IMR-90 (cell line): ENCODE data around the gene COX7A2L. TPM values are rescaled to one million over a fixed set of nuclear protein-coding genes. Genes with fewer than 3 reads are reported as not detected.

Experiments
- ATAC-seq: fragments of 200-7000 bp; cut with Tn5 transposase; 2 replicates; pipeline ENCODE4 v1.9.1; 2020; ENCODE audit warnings: low read depth, mild to moderate bottlenecking, moderate library complexity
- BruUV-seq: library from RNA; stranded (reverse); fragments of 400-500 nt; replicated peaks from 2 replicates; lab custom pipeline; 2021; lab: Mats Ljungman, UMichigan
- CTCF ChIA-PET: fragments of 300-600 bp; formaldehyde crosslinking; extraction: SDS; loops from one replicate; lab custom pipeline; 2021; ENCODE audit warnings: antibody characterized with exemption; lab: Yijun Ruan, JAX
- POLR2A ChIA-PET: fragments of 300-600 bp; sonication (Branson Sonifier 250); formaldehyde crosslinking; loops from one replicate; lab custom pipeline; 2022; ENCODE audit warnings: antibody characterized with exemption; ENCODE audit not compliant: unreplicated experiment; lab: Charles Lee
- DNase-seq: peaks from one replicate; pipeline ENCODE4 v3.0.0; 2013
- H2AFZ ChIP-seq: replicated peaks from 2 replicates; pipeline ENCODE3; 2013; ENCODE audit warnings: low read length, mild to moderate bottlenecking; ENCODE audit not compliant: poor library complexity
- H2AK5ac ChIP-seq: 2 replicates; pipeline ENCODE4 v1.6.1; 2013; ENCODE audit warnings: low read depth, low read length, inconsistent platforms
- H2AK9ac ChIP-seq: replicated peaks from 2 replicates; pipeline ENCODE3; 2013; ENCODE audit warnings: mild to moderate bottlenecking, low read depth, low read length, moderate library complexity; ENCODE audit not compliant: poor library complexity
- H2BK120ac ChIP-seq: 2 replicates; pipeline ENCODE4 v1.6.1; 2013; ENCODE audit warnings: low read depth, low read length, inconsistent platforms
- H2BK15ac ChIP-seq: 3 replicates; pipeline ENCODE4 v1.6.1; 2013; ENCODE audit warnings: low read depth, low read length, inconsistent platforms
- H2BK20ac ChIP-seq: 2 replicates; pipeline ENCODE4 v1.6.1; 2013; ENCODE audit warnings: low read depth, mild to moderate bottlenecking, inconsistent platforms, low read length, moderate library complexity
- H2BK5ac ChIP-seq: 2 replicates; pipeline ENCODE4 v1.6.1; 2013; ENCODE audit warnings: mild to moderate bottlenecking, low read depth, low read length, inconsistent platforms; ENCODE audit not compliant: poor library complexity, severe bottlenecking
- H3K14ac ChIP-seq: replicated peaks from 2 replicates; pipeline ENCODE4 v1.6.1; 2013; ENCODE audit warnings: low read depth, low read length, inconsistent platforms
- H3K18ac ChIP-seq: 2 replicates; pipeline ENCODE4 v1.6.1; 2013; ENCODE audit warnings: low read depth, low read length, control low read depth
- H3K23ac ChIP-seq: 2 replicates; pipeline ENCODE4 v1.6.1; 2013; ENCODE audit warnings: low read depth, low read length, inconsistent platforms
- H3K27ac ChIP-seq: 2 replicates; pipeline ENCODE4 v1.5.1; 2013; ENCODE audit warnings: mild to moderate bottlenecking, control low read depth, low read length; ENCODE audit not compliant: insufficient read depth
- H3K27me3 ChIP-seq: 2 replicates; pipeline ENCODE4 v1.6.1; 2013; ENCODE audit warnings: low read length; ENCODE audit not compliant: control insufficient read depth, insufficient read depth
- H3K36me3 ChIP-seq: 2 replicates; pipeline ENCODE4 v1.6.1; 2013; ENCODE audit warnings: low read length, mixed read lengths; ENCODE audit not compliant: control insufficient read depth, insufficient read depth
- H3K4ac ChIP-seq: 2 replicates; pipeline ENCODE4 v1.6.1; 2013; ENCODE audit warnings: low read depth, low read length, inconsistent platforms
- H3K4me1 ChIP-seq: 2 replicates; pipeline ENCODE4 v1.6.1; 2013; ENCODE audit warnings: low read length, mixed read lengths; ENCODE audit not compliant: control insufficient read depth, insufficient read depth
- H3K4me2 ChIP-seq: 2 replicates; pipeline ENCODE4 v1.6.1; 2013; ENCODE audit warnings: low read depth, mild to moderate bottlenecking, control low read depth, low read length, moderate library complexity
- H3K4me3 ChIP-seq: 2 replicates; pipeline ENCODE4 v1.5.1; 2013; ENCODE audit warnings: low read depth, mild to moderate bottlenecking, control low read depth, low read length, moderate library complexity; ENCODE audit not compliant: insufficient read depth
- H3K56ac ChIP-seq: 2 replicates; pipeline ENCODE4 v1.6.1; 2013; ENCODE audit warnings: low read length, inconsistent platforms; ENCODE audit not compliant: insufficient read depth; ENCODE audit errors: extremely low read depth
- H3K79me1 ChIP-seq, 2 experiments: 2 replicates each; pipeline ENCODE4 v1.6.1; 2013; ENCODE audit warnings: low read length in 2 of 2, inconsistent platforms in 1 of 2, low read depth in 1 of 2
- H3K9ac ChIP-seq: 2 replicates; pipeline ENCODE4 v1.6.1; 2013; ENCODE audit warnings: low read depth, low read length, control low read depth
- H3K9me1 ChIP-seq: 2 replicates; pipeline ENCODE4 v1.6.1; 2013; ENCODE audit warnings: low read length, inconsistent platforms; ENCODE audit not compliant: insufficient read depth
- H3K9me3 ChIP-seq: 2 replicates; pipeline ENCODE4 v1.6.1; 2013; ENCODE audit warnings: low read length; ENCODE audit not compliant: control insufficient read depth, insufficient read depth
- H4K20me1 ChIP-seq: 2 replicates; pipeline ENCODE4 v1.6.1; 2013; ENCODE audit warnings: low read length, inconsistent platforms; ENCODE audit not compliant: insufficient read depth
- H4K5ac ChIP-seq: 2 replicates; pipeline ENCODE4 v1.6.1; 2013; ENCODE audit warnings: mild to moderate bottlenecking, low read depth, low read length, control low read depth
- H4K8ac ChIP-seq, 2 experiments: 2 replicates each; pipeline ENCODE4 v1.6.1; 2013; ENCODE audit warnings: low read depth in 2 of 2, low read length in 2 of 2, control low read depth in 1 of 2, inconsistent platforms in 1 of 2
- H4K91ac ChIP-seq: 2 replicates; pipeline ENCODE4 v1.6.1; 2013; ENCODE audit warnings: low read depth, low read length, inconsistent platforms; ENCODE audit not compliant: insufficient read depth
- BHLHE40 ChIP-seq: fragments of 150-350 bp; IDR thresholded peaks from 2 replicates; pipeline ENCODE4 v1.6.1; 2016; ENCODE audit warnings: mild to moderate bottlenecking, low read depth, low read length
- CEBPB ChIP-seq: IDR thresholded peaks from 2 replicates; pipeline ENCODE4 v1.6.1; 2012; ENCODE audit warnings: low read depth, low read length, improper control_type of control experiment
- FOS ChIP-seq: fragments of 150-350 bp; IDR thresholded peaks from 2 replicates; pipeline ENCODE4 v1.6.1; 2016; ENCODE audit warnings: low read depth, low read length
- MAZ ChIP-seq: IDR thresholded peaks from 2 replicates; pipeline ENCODE4 v1.6.1; 2012; ENCODE audit warnings: low read depth, mild to moderate bottlenecking, low read length, improper control_type of control experiment, moderate library complexity, borderline replicate concordance
- MXI1 ChIP-seq: IDR thresholded peaks from 2 replicates; pipeline ENCODE4 v1.6.1; 2012; ENCODE audit warnings: low read depth, mild to moderate bottlenecking, low read length, moderate library complexity, borderline replicate concordance
- NFE2L2 ChIP-seq: fragments of 150-350 bp; IDR thresholded peaks from 2 replicates; pipeline ENCODE4 v1.6.1; 2016; ENCODE audit warnings: low read depth, mild to moderate bottlenecking, low read length
- POLR2A ChIP-seq: IDR thresholded peaks from 2 replicates; pipeline ENCODE4 v1.6.1; 2012; ENCODE audit warnings: mild to moderate bottlenecking, low read depth, low read length
- RAD21 ChIP-seq: IDR thresholded peaks from 2 replicates; pipeline ENCODE4 v1.6.1; 2012; ENCODE audit warnings: low read length, improper control_type of control experiment
- RCOR1 ChIP-seq: IDR thresholded peaks from 2 replicates; pipeline ENCODE4 v1.6.1; 2012; ENCODE audit warnings: mild to moderate bottlenecking, low read length, improper control_type of control experiment; ENCODE audit not compliant: insufficient replicate concordance
- RFX5 ChIP-seq: IDR thresholded peaks from 2 replicates; pipeline ENCODE4 v1.8.0; 2012; ENCODE audit warnings: low read depth, mild to moderate bottlenecking, low read length, moderate library complexity
- SMC3 ChIP-seq: fragments of 150-350 bp; IDR thresholded peaks from 2 replicates; pipeline ENCODE4 v1.6.1; 2016; ENCODE audit warnings: low read depth, mild to moderate bottlenecking, antibody characterized with exemption, low read length, moderate library complexity
- WGBS, 2 experiments: methylation state at CpG; one replicate each; pipeline versions ENCODE4 v1.1.5 to v1.1.7; 2013; ENCODE audit warnings: missing lambda C conversion rate in 2 of 2; ENCODE audit not compliant: insufficient read length in 1 of 2; ENCODE audit errors: extremely low coverage in 2 of 2; 5-methylcytosine and 5-hydroxymethylcytosine counted together
- dilution Hi-C: fragments of 300-500 bp; cut with HindIII; formaldehyde crosslinking; loops from one replicate; pipeline ENCODE4 v1.14.3; 2018; ENCODE audit warnings: low sequenced_read_pairs; ENCODE audit not compliant: unreplicated experiment
- in situ Hi-C: fragments of 300-500 bp; cut with MboI; formaldehyde crosslinking; loops from 3 replicates; pipeline ENCODE4 v1.14.3; 2019; ENCODE audit warnings: low sequenced_read_pairs, inconsistent platforms, mixed read lengths
- intact Hi-C: fragments of 100-400 bp; cut with micrococcal nuclease; formaldehyde crosslinking; loops from 2 replicates; pipeline ENCODE4 v1.10.0; 2022
- polyA plus RNA-seq, 3 experiments: library from polyadenylated mRNA; depleted of rRNA; stranded (reverse); fragments of >200 nt; gene quantifications; 2 replicates each; pipeline ENCODE4 v1.2.3, GENCODE V29; 2012; ENCODE audit warnings: low replicate concordance in 1 of 3
- total RNA-seq: library from RNA; depleted of rRNA; stranded (reverse); fragments of >200 nt; gene quantifications from 2 replicates; pipeline ENCODE4 v1.2.3, GENCODE V29; 2012
- TF ChIP-seq, protein P1 (sequence below): conservative IDR thresholded peaks from 2 replicates; pipeline ENCODE4 v1.5.1; 2012; ENCODE audit warnings: mild to moderate bottlenecking, low read depth, low read length, improper control_type of control experiment
- TF ChIP-seq, protein P2 (sequence below): fragments of 150-350 bp; IDR thresholded peaks from 2 replicates; pipeline ENCODE4 v1.6.1; 2017; ENCODE audit warnings: mild to moderate bottlenecking, antibody characterized with exemption, low read length, low read depth

COX7A2L gene
- total and polyA plus RNA-seq, 2 of the 4 experiments (the other 2 are of a cell fraction) = 123 to 132 TPM

DNA sequence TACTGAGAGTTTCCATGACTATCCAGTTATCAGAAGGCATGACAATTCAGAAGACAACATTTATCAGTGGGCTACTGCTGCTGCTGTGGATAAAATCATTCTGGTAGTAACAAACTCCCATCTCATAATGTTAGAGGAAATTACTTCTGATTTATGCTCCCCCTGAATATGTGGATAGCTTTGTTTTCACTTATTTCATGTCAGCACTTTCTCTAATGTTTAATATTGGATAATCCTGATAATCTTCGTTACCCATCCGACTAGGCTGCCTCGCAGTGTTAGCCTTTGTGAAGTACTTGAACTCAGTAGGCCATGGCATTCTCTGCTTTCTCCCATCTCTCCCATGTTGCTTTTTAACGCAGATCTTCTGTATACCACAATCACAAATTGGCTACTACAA is 28.4 kb downstream of the COX7A2L start:
- no peak overlapping the region for H3K4me2 ChIP-seq
- H3K4ac ChIP-seq = no peak overlapping the region
- H2AK9ac ChIP-seq = no peak overlapping the region
- no peak overlapping the region for H2AK5ac ChIP-seq
- WGBS, 2 experiments = no CpG with 5 or more reads among the region's 4 CpGs
- BruUV-seq = no TSS peak
- no peak overlapping the region for H3K9ac ChIP-seq
- DNase-seq (no peak), ATAC-seq (no peak)
- peaks cover 31% of the 10 kb centered on the region for H3K36me3 ChIP-seq
- H3K79me1 ChIP-seq = peaks cover 10 to 28% of the 10 kb centered on the region in 2 experiments; a peak in 3 of 4 replicates
- H3K9me1 ChIP-seq = no peaks in the 10 kb centered on the region; the same call in 1 of the 2 replicates
- ChIA-PET CTCF (interaction anchor here (0.8 kb wide), 1 partner anchor 10 kb away, joined by 3 read pairs; no protein-coding TSS in a partner anchor), POLR2A (no interaction called here)
- no peak overlapping the region for H2BK15ac ChIP-seq
- H3K56ac ChIP-seq = no peak overlapping the region
- no peak overlapping the region for H4K91ac ChIP-seq
- in situ Hi-C loops = no loop called here
- H4K5ac ChIP-seq = no peak overlapping the region
- no peak overlapping the region for H2AFZ ChIP-seq
- H2BK120ac ChIP-seq = no peak overlapping the region
- H3K23ac ChIP-seq = no peak overlapping the region
- TF ChIP-seq POLR2A (no peak), NFE2L2 (no peak), RFX5 (no peak), RAD21 (no peak), MXI1 (no peak), SMC3 (no peak), RCOR1 (no peak), FOS (no peak), CEBPB (no peak), MAZ (no peak), BHLHE40 (no peak)
- TF ChIP-seq, protein P1, sequence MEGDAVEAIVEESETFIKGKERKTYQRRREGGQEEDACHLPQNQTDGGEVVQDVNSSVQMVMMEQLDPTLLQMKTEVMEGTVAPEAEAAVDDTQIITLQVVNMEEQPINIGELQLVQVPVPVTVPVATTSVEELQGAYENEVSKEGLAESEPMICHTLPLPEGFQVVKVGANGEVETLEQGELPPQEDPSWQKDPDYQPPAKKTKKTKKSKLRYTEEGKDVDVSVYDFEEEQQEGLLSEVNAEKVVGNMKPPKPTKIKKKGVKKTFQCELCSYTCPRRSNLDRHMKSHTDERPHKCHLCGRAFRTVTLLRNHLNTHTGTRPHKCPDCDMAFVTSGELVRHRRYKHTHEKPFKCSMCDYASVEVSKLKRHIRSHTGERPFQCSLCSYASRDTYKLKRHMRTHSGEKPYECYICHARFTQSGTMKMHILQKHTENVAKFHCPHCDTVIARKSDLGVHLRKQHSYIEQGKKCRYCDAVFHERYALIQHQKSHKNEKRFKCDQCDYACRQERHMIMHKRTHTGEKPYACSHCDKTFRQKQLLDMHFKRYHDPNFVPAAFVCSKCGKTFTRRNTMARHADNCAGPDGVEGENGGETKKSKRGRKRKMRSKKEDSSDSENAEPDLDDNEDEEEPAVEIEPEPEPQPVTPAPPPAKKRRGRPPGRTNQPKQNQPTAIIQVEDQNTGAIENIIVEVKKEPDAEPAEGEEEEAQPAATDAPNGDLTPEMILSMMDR = no peak
- TF ChIP-seq, protein P2, sequence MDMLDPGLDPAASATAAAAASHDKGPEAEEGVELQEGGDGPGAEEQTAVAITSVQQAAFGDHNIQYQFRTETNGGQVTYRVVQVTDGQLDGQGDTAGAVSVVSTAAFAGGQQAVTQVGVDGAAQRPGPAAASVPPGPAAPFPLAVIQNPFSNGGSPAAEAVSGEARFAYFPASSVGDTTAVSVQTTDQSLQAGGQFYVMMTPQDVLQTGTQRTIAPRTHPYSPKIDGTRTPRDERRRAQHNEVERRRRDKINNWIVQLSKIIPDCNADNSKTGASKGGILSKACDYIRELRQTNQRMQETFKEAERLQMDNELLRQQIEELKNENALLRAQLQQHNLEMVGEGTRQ = no peak
- dilution Hi-C loops = no loop called here
- no peak overlapping the region for H4K8ac ChIP-seq
- H3K27me3 ChIP-seq = no peaks in the 10 kb centered on the region
- no peak overlapping the region for H3K4me3 ChIP-seq
- intact Hi-C loops = no loop called here
- H3K14ac ChIP-seq = no peak overlapping the region
- no peaks in the 10 kb centered on the region for H3K4me1 ChIP-seq
- no peaks in the 10 kb centered on the region for H4K20me1 ChIP-seq
- no peak overlapping the region for H3K18ac ChIP-seq
- H2BK20ac ChIP-seq = no peak overlapping the region
- no peaks in the 10 kb centered on the region for H3K9me3 ChIP-seq
- H3K27ac ChIP-seq = no peak overlapping the region
- H2BK5ac ChIP-seq = no peak overlapping the region
